Activated CD4-positive, alpha-beta T cell treated with anti-CD3 and anti-CD28 coated beads for 48 hours (primary cell): Measurements from ENCODE around the gene GLI3.

Experiments used
- DNase-seq: peaks from one replicate; pipeline ENCODE4 v3.0.0-alpha.2; 2020

GLI3 gene

DNA sequence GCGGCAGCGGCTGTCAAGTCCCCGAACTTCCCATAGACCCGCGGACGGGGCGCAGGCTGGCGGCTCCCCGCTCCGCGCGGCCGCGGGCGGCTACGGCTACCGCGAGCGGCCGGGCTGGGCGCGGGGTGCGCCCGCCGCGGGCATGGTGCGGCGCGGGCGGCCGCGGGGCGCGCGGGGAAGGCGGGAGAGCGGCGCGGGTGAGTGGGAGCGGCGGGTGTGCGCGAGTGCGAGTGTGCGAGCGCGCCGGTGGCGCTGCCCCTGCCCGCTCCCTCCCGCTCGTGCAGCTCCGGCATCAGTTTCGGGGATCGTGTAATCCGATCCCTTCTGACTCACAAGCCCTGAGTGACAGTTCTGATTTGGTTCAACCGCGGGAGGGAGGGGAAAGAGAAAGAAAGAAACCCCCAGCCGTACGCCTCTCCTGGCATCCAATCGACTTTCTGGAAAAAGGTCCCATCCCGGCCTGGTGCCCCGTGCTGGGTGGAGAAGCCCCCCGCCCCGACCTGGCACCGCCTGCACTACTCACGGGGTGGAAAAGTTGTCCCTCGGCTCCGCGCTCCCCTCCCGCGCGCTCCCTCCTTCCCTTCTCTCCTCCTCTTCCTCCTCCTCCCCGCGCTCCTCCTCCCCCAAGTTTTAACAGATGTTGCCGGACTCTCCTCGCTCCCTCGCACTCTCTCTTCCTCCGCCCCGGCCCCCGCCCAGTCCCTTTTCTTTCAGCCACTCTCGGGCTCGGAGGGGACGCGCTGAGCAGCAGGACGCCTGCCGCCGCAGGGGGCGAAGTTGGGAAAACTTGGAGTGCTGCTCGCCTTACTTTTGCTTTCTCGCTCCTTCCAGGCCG, at the start of gene GLI3:
GLI3 (minus strand) TSS at position 234 of the 835 bp plus-strand sequence. CDS start 13,956 bp downstream, outside the sequence.
- DNase-seq: peak; percentile 58

DNA sequence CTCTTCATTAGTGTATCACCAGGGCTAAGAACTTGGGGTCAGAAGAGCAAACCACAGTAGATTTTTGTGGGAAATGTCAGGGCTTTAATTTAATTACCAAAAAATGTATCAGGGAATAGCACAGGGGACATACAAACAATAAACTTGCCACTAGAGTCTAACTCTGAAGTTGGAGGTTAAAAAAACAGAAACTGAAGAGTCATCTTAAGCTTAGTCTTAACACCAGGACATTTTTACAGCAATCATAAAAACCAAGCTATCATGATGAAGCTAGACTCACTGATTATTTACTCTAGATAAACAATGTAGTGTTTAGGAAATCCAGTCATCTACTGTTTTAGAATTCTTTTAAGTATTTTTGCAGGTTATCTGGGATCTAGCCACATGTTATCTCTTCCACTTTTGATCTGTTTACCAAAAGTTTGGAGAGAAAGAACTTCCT, 48.4 kb upstream of the GLI3 start:
- no peak for DNase-seq

DNA sequence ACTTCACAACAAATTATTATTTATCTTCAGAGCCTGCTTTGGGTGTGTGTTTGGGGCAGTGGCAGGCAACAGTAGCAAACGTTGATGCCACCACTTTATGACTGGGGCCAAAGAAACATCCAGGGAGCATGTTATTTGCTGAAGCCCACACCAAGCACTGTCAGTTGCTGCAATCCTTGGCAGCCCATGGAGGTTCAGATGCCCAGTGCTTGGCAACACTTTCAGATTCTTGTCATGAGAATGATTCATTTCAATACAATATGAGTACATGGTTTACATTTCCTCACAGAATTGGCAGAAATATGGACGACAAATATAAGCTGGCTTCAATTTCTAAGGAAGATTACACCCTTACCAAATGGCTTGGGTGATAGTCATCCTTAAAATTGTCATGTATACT, 46.5 kb upstream of the GLI3 start:
- no peak for DNase-seq

DNA sequence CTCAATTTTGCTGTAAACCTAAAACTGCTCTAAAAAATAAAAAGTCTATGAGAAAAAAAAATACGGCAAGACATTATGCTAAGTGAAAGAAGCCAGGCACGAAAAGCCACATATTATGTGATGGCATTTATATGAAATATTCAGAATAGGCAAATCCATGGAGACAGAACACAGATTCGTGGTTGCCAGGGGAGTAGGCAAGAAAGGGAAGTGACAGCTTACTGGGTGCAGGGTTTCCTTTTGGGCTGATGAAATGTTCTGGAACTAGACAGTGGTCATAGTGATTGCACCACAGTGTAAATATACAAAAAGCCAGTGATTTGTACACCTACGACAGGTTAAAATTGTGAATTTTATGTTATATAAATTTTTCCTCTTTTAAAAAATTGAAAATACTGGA, 41.3 kb upstream of the GLI3 start:
- no peak for DNase-seq

DNA sequence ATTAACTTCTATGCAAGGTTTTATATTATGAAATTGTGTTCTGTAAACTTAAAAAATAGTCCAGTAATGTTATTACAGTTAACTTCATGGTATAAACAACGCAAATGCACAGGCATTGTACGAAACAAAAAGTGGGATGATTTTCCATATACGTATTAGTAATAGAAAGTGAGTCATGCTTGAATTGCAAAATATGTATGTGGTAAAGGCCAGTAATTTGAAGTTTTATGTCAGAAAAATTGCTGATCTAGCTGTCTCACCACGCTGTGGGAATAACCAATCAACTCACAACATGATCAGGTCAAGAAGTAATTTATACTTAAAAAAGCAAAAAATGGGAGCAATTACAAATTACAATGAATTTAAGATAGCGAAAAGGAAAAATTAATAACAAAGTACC, 37.0 kb upstream of the GLI3 start:
- DNase-seq: no peak

DNA sequence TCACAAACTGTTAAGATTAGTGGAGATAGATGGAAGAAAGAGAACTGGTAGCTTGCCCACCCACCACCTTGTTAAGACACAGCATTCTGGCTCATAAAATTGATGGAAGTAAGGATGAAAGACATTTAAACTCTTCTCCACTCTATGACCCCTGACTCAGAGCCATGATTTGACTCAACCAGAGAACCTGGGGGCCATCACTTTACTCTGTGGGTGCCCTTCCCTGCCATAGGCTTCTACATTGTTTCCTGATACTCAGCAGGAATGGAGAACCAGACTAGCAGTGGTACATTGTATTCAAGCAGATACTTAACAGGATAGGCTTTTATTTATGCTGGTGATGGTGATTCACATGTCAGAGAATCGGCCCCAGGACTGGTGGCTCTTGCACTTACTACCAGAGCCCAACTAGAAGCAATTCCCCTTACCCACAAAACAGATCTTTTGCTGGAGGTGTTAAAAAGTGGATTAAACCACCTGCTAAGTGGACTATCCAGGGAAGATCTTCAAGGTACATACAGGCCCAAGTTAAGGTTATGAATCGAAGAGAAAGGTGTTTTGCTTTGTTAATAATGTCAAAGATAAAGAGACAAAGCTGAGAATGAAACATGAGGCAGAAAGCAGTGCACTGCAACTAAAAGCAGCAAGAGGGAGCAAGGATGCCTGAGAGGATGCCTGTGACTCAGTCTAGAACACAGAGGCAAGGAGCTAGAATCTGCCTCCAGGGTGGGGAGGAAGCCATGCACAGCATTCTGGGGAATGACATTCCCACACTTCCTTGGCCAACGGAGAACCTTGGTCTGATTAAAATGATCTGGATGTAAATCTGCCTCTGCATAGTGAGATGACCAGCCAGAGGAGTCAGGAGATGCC, 36.0 kb upstream of the GLI3 start:
- DNase-seq: no peak

DNA sequence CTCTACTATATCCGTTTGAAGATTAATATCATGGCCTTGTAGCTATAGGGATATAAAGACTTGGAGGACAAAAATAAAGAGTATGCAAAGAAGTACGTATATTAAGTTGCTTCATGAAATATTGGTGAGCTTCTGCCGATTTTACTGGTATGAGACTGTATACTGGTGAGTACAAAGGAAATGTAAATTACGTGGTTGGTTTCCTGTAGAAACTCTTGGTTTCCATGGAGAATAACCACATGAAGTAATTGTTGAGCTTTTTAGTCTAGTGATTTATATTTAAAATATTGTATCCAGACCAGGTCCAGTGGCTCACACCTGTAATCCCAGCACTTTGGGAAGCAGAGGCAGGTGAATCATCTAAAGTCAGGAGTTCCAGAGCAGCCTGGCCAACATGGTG, 32.2 kb upstream of the GLI3 start:
- no peak for DNase-seq

DNA sequence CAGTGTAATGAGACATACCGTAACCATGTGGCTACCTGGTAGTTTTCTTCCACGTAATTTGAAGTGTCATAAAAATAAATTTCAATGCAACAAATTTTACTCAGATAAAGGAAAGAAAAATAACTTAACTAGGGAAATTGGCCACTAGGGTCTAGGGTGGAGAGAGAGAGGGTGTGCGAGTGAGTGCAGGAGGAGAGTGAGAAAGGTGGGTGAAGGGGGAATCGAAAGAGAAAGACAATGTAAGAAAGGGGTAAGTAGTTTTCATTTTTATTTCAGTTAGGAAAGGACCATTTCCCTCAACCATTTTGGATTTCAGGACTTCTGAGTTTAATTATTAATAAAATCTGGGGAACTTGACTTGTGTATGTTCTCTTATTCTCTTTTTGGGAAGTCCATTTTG, 27.7 kb upstream of the GLI3 start:
- no peak for DNase-seq

DNA sequence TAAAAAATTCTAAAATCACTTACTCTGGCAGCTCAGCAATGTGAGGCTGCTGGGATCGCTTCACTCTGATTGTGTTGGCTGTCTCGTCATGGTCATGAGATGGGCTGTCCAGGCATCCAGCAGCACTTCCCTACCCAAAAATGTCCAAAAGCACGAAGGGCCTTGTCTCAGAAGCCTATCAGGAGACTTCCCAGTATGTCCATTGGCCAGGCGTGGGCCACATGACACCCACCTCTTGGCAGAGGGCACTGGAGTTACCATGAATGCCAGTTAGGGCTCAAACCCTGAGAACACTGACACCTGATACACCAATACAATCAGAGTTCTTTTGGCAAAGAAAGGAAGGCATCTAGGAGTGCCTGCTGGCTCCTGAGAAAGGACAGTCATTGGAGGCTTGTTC, 27.0 kb upstream of the GLI3 start:
- DNase-seq: no peak

DNA sequence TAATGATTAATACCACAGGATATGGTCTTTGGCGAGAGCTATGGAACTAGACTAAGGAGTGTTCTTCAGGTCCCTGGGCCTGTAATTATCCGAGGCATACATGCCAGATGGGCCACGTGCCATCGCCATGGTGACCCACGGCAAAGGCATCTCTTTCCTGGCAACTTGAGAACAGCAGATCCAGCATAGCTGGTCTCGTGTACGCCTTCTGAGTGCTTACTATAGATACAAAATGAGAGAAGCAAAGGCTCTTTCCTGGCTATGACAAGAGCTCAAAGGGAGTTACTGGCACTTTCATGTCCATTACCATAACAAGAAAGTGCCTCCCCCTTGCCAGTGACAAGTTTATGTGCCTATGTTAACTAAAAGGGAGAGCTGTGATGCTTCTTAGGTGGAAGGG, 26.0 kb upstream of the GLI3 start:
- no peak for DNase-seq

DNA sequence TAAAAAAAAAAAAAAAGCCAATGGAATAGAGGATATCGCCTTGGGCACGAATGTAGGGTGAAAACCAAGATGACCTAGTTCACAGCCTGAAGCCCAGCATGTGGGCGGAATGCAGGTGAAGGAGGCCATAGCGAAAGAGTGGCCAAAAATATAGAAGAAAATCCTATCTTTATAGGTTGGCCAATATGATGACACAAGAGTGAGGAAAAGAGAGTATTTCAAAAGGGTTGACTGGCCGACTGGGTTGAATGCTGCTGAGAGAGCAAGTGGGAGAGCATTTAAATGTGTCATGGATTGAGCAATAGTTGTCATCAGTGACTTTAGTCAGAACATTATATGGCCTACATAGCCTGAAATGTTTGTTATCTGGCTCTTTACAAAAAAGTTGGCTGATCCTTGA, 17.2 kb upstream of the GLI3 start:
- no peak for DNase-seq

DNA sequence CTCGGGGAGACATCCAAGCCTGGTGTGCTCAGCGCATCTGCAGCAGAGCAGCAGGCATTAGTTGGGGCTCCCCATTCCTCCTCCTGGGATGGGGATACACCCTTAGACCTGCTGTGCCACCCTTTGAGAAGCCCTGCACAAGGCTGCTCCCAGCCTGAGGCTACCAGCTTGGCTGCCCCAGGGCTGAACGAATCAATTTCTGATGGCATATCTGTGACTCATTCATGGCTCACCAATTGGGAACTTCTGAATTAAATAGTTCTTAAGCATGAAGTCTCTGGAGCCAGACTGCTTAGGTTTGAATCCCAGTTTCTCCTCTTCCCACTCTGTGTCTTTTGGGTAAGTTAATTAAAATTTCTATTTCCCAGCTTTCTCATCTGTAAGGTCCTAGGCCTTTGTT, 16.3 kb upstream of the GLI3 start:
- DNase-seq: no peak

DNA sequence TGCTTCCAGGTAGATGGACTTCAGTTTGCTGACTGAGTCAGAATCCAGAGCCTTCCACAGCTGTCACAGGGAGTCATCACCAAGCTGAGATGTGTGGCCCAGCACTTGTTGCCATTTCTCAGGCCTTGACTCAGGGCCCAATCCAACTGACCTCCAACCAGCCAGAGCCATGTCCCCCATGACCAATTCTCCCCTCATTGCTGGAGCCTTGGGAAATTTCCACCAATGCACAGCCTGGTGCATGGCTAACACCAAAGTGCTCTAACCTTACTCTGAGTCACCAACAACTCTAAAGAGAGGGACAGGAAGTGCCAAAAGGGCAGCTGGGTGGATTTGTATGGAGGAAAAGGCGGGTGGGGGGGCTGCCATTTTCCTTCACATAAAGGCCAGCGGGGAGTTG, 13.4 kb upstream of the GLI3 start:
- DNase-seq: no peak

DNA sequence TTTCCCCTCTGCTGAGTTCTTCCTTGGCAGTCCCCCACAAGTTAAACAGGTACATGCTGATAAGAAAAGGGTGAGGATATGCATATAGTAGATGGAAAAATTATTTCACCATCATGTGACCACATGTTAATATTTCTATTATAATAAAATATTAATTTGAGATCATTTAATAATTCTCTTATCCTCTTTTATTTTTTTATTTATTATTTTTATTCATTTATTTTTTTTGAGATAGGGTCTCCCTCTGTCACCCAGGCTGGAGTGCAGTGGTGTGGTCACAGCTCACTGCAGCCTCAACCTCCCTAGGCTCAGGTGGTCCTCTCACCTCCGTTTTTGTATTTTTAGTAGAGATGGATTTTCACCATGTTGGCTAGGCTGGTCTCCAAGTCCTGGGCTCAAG, 11.6 kb upstream of the GLI3 start:
- DNase-seq: no peak

DNA sequence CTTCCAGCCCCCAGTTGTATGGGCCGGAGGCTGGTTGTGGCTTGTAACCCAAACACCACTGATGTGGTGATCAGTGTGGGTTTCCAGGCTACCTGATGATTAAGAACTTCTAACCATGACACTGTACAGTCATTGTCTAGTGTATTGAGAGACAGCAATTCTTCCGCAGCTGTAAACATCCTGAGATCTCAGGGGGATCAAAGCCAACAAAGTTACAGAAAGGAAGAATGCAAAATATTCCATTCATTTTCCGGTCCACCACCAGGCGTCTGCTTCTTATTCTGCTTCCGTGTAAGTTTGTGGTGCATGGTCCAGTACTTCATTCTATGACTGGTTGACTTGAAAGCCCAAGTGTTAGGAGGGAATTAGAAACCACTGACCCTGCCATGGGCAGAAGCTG, 10.3 kb upstream of the GLI3 start:
- no peak for DNase-seq

DNA sequence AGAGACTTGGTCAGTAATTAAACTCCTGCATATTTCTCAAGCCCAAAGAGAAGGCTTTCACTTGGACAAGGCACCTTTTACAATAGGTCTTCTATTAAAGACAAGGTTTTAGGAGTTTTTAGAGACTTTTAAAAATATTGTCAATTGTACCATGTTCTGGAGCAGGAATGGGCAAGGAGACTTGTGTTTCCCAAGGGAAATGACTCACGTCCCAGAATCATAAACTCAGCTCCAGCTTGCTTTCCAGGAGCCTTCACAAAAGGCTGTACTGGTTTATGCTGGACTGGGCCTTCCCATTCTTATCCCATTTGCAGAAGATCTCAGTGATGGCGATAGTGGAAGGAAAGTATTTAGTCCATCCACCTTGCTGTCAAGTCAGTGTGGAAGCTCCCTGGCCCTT, 7.8 kb upstream of the GLI3 start:
- DNase-seq: no peak

DNA sequence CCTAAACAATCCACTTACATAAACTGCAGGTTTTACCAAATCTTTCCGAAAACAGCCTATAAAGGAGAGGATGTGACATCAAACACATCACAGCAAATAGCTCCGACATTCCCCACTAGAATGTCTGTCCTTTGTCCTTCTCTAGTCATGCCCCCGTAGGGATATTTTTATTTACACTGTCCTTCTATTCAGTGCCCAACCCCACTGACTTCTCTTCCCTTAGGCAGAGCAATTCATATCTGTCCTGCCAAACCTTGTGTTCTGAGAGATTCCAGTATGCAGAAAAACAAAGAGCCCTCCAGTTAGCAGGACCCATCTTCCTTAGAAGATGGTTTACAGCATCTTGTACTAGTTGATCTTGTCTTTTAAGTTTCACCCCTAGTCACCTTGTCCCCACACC, 5.4 kb upstream of the GLI3 start:
- no peak for DNase-seq

DNA sequence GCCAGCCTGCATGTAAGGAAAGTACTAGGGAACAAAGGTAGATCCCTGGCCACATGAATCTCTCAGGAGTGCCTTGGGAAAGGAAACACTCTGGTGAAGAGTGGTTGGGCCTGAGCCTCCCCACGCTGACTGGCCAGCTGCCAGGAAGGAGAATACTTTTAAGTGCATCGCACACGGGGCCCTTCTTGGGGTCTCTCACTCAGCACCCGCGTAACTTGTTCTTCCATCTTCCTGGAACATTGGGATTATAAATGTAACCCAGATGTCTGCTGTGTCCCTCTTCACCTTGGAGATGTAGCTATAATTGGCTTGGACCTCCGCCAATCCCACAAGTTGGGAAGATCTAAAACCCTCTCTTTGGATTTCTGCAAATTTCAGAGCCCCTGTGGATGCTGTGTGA, 4.4 kb upstream of the GLI3 start:
- no peak for DNase-seq

DNA sequence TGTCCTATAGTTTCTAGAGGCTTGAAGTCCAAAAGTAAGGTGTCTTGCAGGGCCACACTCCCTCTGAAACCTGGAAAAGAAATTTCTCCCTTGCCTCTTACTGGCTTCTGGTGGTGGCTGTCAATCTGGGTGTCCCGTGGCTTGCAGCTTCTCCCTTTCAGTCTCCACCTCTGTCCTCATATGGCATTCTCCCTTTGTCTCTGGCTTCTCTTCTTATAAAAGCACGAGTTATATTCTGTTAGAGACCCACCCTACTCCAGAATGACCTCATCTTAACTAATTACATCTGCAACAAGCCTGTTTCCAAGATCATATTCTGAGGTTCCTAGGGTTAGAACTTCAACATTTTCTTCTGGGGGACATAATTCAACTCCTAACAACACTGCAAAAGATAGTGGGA, 3.4 kb upstream of the GLI3 start:
- DNase-seq: no peak

DNA sequence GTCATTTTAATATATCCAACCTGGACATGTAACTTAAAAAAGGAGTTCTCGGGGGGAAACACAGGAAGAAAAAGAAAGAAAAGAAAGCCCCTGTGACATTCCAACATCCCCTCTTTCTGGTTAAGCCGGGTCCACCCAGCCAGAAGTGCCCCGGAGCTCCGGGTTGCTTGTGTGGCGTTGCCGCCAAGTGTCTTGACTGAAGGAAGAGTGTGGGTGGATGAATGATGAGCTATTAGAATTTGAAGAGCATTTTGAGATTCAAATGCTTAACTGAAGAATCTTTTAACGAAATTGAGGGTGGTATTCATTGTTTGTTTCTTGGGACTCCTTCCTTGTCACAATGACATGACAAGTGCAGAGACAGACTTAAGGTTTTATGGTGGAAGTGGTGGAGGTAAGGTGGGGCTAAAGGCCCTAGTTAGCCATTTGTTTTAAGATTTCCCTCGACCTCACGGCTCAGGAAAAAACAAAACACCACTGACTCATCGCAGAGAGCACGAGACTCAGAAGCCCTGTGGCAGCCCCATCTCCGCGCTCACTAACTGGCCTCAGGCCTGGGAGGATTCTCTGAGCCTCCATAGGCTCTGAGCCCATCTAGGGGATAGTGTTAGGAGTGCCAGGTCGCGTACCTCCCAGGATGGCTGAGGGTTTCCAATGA, 1.8 kb upstream of the GLI3 start:
- DNase-seq: no peak

DNA sequence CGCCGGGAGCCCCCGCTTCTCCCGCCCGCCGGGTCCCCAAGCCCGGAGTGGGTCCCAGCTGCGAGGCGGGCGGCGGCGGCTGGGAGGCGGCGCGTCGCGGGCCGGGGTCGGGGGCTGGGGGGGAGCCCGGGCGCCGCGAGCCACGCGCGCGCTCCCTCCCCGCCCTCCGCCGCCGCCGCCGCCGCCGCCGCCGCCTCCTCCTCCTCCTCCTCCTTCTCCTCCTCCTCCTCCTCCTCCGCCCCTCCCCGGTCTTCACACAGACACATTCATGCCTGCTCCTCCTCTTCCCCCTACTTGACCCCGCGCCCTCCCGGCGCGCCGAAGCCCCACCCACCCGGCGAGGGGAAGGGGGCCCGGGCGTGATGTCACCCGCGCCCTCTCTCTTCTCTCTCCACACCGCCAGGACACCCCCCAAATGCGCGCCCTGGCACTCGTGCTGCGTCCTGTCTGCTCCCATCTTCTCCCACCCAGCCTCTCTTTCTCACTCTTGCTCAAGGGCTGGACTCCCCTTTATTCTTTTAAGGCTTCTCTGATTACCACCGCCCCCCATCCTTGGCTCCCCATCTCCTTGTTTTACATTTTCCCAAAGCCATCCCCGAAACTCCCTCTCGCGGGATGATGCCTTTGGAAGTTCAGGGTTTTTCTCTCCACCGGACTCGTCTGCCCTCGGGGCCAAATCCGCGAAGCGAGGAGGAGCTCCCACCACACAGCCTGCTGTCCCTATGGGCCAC, 967 bp upstream of the GLI3 start:
- DNase-seq: peak; percentile 10

DNA sequence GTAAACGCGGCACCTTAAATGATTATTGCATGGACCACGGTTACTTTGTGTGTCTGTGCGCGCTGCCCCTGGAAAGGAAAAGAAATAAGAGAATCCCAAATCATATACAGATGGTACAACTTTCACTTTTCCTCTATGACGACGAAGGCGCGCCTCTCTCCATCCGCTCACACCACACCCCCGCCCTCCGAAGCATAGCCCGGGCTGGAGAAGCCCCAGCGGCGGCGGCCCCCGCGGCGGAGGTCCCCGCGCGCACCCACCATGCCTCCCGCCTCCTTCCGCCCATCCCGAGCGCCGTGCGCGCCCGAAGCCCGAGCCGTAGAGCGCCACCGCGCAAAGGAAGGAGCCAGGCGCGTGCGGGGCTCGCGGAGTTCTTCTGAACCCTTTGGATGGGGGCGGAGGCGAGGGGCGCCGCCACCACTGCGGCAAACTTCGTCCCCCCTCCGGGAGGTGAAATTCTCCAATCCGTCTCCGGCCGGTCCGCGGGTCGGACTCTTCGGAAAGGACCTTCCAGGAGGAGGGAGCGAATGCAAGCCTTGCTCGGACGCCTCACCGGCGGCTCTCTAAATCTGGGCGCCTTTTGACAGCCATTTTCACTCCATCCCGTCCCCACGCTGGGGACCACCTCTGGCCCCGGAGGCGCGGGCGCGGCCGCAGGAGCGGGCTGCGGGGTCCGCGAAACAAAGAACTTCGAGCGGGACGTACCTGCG, 588 bp downstream of the GLI3 start:
- peak; percentile 7 for DNase-seq
